WI38 (cell line): Measurements from ENCODE around the gene WDR77.

Source experiments
- H3K4me3 ChIP-seq: 2 replicates; pipeline ENCODE4 v1.5.1; 2011; ENCODE audit warnings: low read depth, mild to moderate bottlenecking, control low read depth, low read length
- CTCF ChIP-seq: IDR thresholded peaks from 2 replicates; pipeline ENCODE4 v1.5.1; 2012; ENCODE audit warnings: low read depth, mild to moderate bottlenecking, control low read depth, low read length

Gene WDR77

DNA sequence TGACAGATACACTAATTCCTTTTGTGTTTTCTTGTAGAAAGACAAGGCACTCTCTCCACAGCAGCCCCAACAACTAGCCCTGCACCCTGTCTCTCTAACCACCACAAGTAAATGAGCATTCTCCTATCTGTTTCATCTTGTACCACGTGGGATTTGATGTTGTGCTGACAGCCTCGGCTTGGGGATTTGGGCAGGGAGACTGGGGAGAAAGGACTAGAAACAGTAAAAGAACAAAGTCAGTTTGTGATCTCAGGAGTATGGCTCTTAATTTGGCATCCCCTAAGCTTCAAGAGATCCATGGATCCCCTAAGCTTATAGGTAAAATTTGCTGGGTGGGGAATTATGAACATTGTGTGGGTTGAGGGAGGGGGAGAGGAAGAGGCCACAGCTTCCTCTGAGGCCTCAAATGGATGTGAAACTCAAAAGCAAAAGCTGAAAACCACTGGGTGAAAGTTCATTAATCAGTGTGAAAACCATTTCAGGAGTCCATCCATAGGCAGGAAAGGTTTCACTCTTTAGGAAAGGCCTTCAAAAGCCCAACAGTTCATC is 27.8 kb upstream of the WDR77 start:
- H3K4me3 ChIP-seq: no peak overlapping the region
- TF ChIP-seq CTCF: no peak

- H3K4me3 ChIP-seq: no peak overlapping the region
- TF ChIP-seq CTCF: no peak
Observed at GRCh38 chr1:111476214-111476613, 27.2 kb upstream of the WDR77 start.

DNA sequence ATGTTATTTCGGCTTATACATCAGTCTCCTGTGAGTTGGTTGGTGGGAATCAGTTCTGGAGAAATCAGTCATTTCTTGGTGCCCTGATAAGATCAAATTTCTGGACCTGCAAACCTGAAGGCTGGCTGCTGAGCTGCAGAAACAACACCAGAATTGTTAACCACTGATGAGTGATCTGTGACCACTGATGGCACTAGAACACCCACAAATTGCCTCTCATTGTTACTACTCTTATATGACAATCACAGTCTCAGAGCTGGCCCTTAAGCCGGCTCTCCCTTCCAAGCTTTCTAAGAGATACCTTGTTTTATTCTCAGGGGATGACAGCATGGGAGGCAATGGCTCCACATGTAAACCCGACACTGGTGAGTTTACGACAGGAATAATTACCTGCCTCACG is 26.6 kb upstream of the WDR77 start:
- TF ChIP-seq CTCF: no peak
- H3K4me3 ChIP-seq: no peak overlapping the region

DNA sequence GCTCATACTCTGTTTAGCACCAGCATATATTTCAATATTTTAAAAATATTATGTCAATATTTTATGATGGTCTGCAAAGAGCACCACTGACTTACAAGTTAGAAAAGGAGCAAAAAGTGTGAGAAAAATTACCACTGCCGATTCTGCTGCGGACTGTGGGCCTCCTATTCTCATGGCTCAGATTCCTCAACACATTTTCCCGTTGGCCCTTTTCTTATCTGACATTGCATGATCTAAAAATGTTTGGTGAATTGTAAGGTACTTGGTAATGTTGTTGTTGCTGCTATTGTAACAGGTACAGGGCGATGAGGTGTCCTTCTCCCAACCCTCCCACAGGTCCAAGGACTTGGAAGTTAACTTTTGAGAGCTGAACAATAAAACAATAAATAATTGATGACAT is 25.5 kb upstream of the WDR77 start:
- H3K4me3 ChIP-seq: no peak overlapping the region
- TF ChIP-seq CTCF: no peak

GRCh38 chr1:111474106-111474505 is 25.1 kb upstream of the WDR77 start:
- no peak overlapping the region for H3K4me3 ChIP-seq
- TF ChIP-seq CTCF: no peak

- no peak overlapping the region for H3K4me3 ChIP-seq
- no peak for TF ChIP-seq CTCF
Observed at GRCh38 chr1:111471538-111471937, 22.5 kb upstream of the WDR77 start.

- no peak overlapping the region for H3K4me3 ChIP-seq
- no peak for TF ChIP-seq CTCF
Observed at GRCh38 chr1:111471012-111471411, 22.0 kb upstream of the WDR77 start.
